Upper lobe of right lung (tissue), 1 donor: ENCODE results near the gene XPO6. TPM values are rescaled to one million over a fixed set of nuclear protein-coding genes. Genes with fewer than 3 reads are reported as not detected.

Source experiments
- ATAC-seq: fragments of 200-7000 bp; cut with Tn5 transposase; one replicate; pipeline ENCODE4 v1.9.1; 2020; ENCODE audit warnings: mild to moderate bottlenecking, moderate library complexity
- DNase-seq: peaks from one replicate; pipeline ENCODE4 v3.0.0-alpha.2; 2020
- H3K27ac ChIP-seq: fragments of 200-600 bp; one replicate; pipeline ENCODE4 v1.8.0; 2022
- H3K27me3 ChIP-seq: fragments of 200-600 bp; one replicate; pipeline ENCODE4 v1.8.0; 2022; ENCODE audit warnings: mild to moderate bottlenecking
- H3K36me3 ChIP-seq: fragments of 200-600 bp; one replicate; pipeline ENCODE4 v1.8.0; 2022
- H3K4me1 ChIP-seq: fragments of 200-600 bp; one replicate; pipeline ENCODE4 v1.8.0; 2022
- H3K4me3 ChIP-seq: fragments of 200-600 bp; one replicate; pipeline ENCODE4 v1.8.0; 2022; ENCODE audit warnings: mild to moderate bottlenecking
- H3K9me3 ChIP-seq: fragments of 200-600 bp; one replicate; pipeline ENCODE4 v1.8.0; 2022
- intact Hi-C: fragments of 100-400 bp; cut with DNase I; formaldehyde crosslinking; loops from one replicate; pipeline ENCODE4 v1.11.0; 2022
- total RNA-seq: library from RNA; stranded (reverse); fragmentation: NEBNext Ultra II Directional; extraction: Animal tissue kit (Norgen Biotek cat#: 25700); gene quantifications from one replicate; pipeline ENCODE4 v1.2.1, GENCODE V29; 2021
- TF ChIP-seq, protein P1 (sequence below): fragments of 200-600 bp; IDR thresholded peaks from one replicate; pipeline ENCODE4 v1.8.0; 2022; ENCODE audit warnings: antibody characterized with exemption
- donor health status: DM: no; HTN: yes; CAD: no; lungs with severe emphysema.

Gene XPO6
- total RNA-seq, 1 donor from 2014 or later: 102 TPM

- Histone ChIP-seq H3K27me3 (no peaks in the 10 kb centered on the region), H3K36me3 (no peaks in the 10 kb centered on the region), H3K4me3 (no peak overlapping the region), H3K4me1 (no peaks in the 10 kb centered on the region), H3K27ac (no peak overlapping the region), H3K9me3 (no peaks in the 10 kb centered on the region)
- intact Hi-C loops: no loop called here
- TF ChIP-seq, protein P1, sequence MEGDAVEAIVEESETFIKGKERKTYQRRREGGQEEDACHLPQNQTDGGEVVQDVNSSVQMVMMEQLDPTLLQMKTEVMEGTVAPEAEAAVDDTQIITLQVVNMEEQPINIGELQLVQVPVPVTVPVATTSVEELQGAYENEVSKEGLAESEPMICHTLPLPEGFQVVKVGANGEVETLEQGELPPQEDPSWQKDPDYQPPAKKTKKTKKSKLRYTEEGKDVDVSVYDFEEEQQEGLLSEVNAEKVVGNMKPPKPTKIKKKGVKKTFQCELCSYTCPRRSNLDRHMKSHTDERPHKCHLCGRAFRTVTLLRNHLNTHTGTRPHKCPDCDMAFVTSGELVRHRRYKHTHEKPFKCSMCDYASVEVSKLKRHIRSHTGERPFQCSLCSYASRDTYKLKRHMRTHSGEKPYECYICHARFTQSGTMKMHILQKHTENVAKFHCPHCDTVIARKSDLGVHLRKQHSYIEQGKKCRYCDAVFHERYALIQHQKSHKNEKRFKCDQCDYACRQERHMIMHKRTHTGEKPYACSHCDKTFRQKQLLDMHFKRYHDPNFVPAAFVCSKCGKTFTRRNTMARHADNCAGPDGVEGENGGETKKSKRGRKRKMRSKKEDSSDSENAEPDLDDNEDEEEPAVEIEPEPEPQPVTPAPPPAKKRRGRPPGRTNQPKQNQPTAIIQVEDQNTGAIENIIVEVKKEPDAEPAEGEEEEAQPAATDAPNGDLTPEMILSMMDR: no peak
- ATAC-seq (no peak), DNase-seq (no peak)
Observed at GRCh38 chr16:28217326-28217725, 5.6 kb upstream of the XPO6 start.

GRCh38 chr16:28213396-28213795 lies 1.6 kb upstream of the XPO6 start:
- Histone ChIP-seq H3K4me1 (peaks cover 19% of the 10 kb centered on the region), H3K9me3 (no peaks in the 10 kb centered on the region), H3K27me3 (no peaks in the 10 kb centered on the region), H3K36me3 (peaks cover 9% of the 10 kb centered on the region), H3K4me3 (no peak overlapping the region), H3K27ac (no peak overlapping the region)
- ATAC-seq (no peak), DNase-seq (no peak)
- TF ChIP-seq, protein P1: no peak
- intact Hi-C loops: no loop called here

- Histone ChIP-seq H3K27me3 (no peaks in the 10 kb centered on the region), H3K4me1 (peaks cover 19% of the 10 kb centered on the region), H3K9me3 (no peaks in the 10 kb centered on the region), H3K27ac (no peak overlapping the region), H3K4me3 (peak overlapping the region; percentile 94), H3K36me3 (peaks cover 18% of the 10 kb centered on the region)
- DNase-seq (no peak), ATAC-seq (no peak)
- TF ChIP-seq, protein P1: no peak
- intact Hi-C loops: no loop called here
Observed at GRCh38 chr16:28212532-28212873, 738 bp upstream of the XPO6 start.

DNA sequence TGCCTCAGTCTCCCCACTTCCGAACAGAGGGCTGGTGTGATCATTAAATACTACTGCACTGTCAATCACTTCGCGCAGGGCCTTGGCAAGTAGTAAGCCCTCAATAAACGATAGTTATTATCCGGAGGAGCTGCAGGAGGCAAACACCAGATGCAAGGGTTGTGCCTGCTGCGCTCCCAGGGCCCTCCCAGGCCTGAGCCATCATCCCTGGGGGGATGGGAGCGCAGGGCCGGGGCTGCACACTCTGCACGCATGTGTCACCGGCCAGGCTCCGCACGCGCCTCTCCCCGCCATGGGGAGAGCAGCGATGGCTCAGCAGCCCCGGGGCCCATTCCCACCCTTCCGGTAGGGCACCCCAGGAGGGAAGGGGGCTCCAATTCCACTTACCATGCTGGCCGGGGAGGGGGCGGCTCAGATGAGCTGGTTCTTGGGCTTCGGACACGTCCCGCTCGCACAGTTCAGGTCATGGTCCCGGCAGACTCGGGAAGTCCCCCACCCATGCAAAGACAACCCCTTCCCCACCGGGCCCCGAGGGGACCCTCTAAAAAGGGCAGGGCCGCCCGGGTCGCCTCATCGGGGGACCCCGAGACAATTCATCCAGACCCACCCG lies 681 bp downstream of the XPO6 start:
- H3K36me3 ChIP-seq: peaks cover 25% of the 10 kb centered on the region
- TF ChIP-seq, protein P1: no peak
- peaks cover 19% of the 10 kb centered on the region for H3K4me1 ChIP-seq
- H3K9me3 ChIP-seq: no peaks in the 10 kb centered on the region
- no peaks in the 10 kb centered on the region for H3K27me3 ChIP-seq
- peak; percentile 86 for DNase-seq
- H3K27ac ChIP-seq: peak overlapping the region; percentile 85
- ATAC-seq: peak; percentile 78
- peak overlapping the region; percentile 94 for H3K4me3 ChIP-seq
- intact Hi-C loops: no loop called here

DNA sequence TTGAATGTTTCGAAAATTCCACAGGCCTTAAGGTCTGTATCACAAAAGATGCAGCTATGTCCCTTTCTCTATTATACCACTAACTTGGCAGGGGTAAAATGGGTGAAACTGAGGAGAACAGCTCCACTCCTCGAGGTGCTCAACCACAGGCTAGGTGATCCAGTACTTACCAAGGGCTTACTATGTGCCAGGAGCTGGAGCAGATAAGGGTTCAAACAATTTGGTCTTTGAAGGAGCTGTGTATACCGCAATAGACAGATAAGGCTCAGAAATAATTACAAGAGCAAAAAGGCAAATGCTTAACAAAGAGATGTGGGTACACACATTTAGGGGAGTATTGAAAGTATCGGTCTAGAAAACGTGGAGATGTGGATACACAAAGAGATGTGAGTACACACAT lies 1.5 kb downstream of the XPO6 start:
- TF ChIP-seq, protein P1: no peak
- Histone ChIP-seq H3K9me3 (no peaks in the 10 kb centered on the region), H3K36me3 (peaks cover 31% of the 10 kb centered on the region), H3K27ac (peak overlapping the region; percentile 85), H3K4me1 (peaks cover 19% of the 10 kb centered on the region), H3K27me3 (no peaks in the 10 kb centered on the region), H3K4me3 (peak overlapping the region; percentile 94)
- DNase-seq: no peak
- no peak for ATAC-seq
- intact Hi-C loops: no loop called here

- peaks cover 19% of the 10 kb centered on the region for H3K4me1 ChIP-seq
- peaks cover 45% of the 10 kb centered on the region for H3K36me3 ChIP-seq
- ATAC-seq: no peak
- TF ChIP-seq, protein P1: no peak
- DNase-seq: no peak
- H3K27ac ChIP-seq: no peak overlapping the region
- no peaks in the 10 kb centered on the region for H3K9me3 ChIP-seq
- no peak overlapping the region for H3K4me3 ChIP-seq
- intact Hi-C loops: no loop called here
- H3K27me3 ChIP-seq: no peaks in the 10 kb centered on the region
Observed at GRCh38 chr16:28208824-28209223, 2.9 kb downstream of the XPO6 start.
